A172 (cell line): ENCODE results near the gene KIF16B. TPM values are rescaled to one million over a fixed set of nuclear protein-coding genes. Genes with fewer than 3 reads are reported as not detected.

Source experiments
- DNase-seq: peaks from one replicate; pipeline ENCODE4 v3.0.0-alpha.2; 2015; ENCODE audit warnings: low spot score
- total RNA-seq: library from RNA; depleted of rRNA; stranded (reverse); fragments of >200 nt; shearing (Covaris generic); gene quantifications from 2 replicates; pipeline ENCODE4 v1.2.3, GENCODE V29; 2014

The KIF16B gene
- total RNA-seq, 1 experiment from 2014 or later, result 11.2 TPM

- DNase-seq, result no peak
Observed at GRCh38 chr20:16432466-16433292, 140.6 kb downstream of the KIF16B start.

DNA sequence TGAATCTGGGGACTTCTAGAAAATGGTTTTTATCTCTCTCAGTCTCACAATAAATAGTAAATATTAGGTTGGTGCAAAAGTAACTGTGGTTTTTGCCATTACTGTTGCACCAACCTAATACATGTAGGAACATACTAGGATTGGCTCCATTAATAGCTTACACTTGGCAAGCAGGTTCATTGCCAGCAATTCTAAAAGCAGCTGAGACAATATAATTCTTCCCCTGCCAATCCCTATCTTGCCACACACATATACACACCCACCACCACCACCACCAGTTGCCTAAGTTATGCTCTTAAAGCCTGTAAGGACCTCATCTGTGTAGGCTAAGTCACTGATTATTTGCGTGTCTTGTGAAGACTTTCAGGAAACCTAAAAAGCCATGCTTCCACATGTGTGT is 145.1 kb downstream of the KIF16B start:
- no peak for DNase-seq

- DNase-seq, result no peak
Observed at GRCh38 chr20:16427571-16427970, 145.7 kb downstream of the KIF16B start.

DNA sequence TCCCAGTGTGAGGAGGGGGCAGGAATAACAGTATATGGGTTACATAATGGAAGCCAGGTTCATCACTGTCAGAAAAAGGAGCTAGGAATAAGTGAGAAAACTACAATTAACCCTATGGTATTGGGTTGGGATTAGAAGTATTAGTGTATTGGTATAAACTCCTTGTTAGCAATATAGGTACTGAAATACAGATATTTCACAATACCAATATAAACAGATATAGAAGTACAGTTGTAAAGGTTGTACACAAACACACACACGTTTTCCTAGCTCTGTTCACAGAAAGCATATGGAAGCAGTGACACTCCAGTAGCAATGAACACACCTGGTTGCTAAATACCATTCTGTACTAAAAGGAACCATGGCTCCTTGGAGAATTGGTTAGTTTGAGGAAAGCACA is 148.5 kb downstream of the KIF16B start:
- DNase-seq, result no peak

DNA sequence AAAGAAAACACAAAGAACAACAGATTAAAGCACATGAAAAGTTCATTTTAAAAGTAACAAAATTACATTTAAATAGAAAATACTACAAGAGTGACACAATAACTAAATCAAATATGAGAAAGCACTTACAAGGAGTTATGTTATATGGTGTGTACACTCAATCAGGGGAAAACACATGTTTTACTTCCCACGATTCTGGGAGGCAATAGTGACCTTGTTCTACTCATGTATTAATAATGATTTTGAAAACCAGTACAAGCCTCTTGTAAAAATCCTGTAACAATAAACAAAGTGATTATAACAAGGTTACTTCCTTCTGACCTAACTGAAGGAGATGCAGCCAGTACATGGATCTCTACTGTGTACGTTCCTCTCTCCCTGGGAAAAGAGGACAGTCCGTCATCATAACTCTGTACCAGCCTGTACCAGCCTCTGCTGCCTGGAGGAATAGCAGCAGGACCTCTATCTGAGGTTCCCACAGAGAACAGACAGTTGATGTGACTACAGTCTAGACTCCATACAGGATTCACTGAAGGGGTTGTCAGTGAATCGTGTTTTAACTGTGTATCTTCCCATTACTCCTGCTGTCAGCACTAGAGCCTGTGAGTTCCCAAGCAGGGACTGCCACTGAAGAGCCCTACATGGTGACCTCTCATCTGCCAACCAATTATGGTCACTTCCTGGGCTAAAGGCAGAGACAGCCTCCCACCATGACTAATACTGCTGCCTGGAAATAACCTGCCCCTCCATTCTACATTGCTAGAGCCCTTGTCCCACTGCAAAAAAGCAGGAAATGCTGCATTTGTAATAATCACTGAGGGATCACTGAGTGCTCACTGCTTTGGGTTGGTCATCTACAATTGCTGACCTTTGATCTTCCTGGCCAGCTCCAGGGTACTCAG is 149.7 kb downstream of the KIF16B start:
- peak; percentile 12 for DNase-seq

GRCh38 chr20:16419138-16419715 is 154.0 kb downstream of the KIF16B start:
- DNase-seq, result no peak

DNA sequence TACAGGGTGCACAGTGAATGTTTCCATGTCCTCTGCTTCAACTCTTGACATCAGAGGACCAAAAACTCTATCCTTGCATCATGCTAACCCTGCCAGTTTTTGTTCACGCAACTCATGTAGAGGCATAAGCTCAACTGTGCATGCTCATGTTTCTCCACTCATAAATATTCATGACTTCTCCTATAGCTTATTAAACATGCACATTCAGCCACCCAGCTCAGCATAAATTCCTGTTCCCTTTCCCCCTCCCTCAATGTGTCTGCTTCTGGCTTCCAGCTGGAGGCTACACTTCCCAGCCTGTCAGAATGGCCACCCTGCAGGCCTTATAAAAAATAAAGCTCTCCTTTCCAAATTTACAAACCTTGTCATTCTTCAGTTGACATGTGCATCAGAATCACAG is 154.6 kb downstream of the KIF16B start:
- DNase-seq, result no peak

- DNase-seq, result no peak
Observed at GRCh38 chr20:16417001-16417400, 156.2 kb downstream of the KIF16B start.

GRCh38 chr20:16415071-16416053 is 157.9 kb downstream of the KIF16B start:
- no peak for DNase-seq

DNA sequence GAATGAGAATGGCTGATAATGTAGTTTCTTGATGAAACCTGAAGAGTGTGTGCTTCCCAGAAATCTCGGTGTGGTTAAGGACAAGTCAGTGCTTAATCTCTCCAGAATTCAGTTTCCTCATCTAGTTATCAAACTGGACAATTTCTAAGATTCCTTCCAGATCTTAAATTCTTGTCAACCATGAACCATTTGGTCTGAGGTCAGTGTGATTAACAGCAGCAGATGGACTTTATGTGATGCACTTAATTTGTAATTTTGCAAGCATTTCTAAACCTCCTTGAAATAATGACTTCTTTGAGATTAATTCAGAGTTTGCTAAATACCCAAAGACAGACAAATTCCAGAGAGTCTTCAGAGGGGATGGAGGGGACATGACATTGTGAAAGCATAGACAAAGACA is 160.3 kb downstream of the KIF16B start:
- no peak for DNase-seq

- no peak for DNase-seq
Observed at GRCh38 chr20:16411361-16411760, 161.9 kb downstream of the KIF16B start.

DNA sequence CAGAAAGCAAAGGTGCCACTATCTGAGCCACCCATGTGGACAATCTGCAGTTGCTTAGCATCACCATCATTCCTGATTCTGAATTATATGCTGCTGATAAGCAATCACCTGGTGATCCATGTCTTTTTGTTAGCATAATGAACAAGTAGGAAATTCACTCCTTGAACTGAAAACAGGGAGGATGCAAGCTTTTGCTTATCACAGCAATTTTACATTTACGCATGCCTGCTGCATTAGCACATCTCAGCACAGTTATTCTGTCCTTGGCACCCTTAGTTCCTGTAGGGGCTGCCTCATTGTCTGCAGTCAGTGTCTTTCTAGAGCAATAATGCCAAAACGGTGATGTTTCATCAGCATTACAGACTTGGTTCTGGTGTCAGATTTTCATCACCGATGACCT is 162.6 kb downstream of the KIF16B start:
- no peak for DNase-seq

DNA sequence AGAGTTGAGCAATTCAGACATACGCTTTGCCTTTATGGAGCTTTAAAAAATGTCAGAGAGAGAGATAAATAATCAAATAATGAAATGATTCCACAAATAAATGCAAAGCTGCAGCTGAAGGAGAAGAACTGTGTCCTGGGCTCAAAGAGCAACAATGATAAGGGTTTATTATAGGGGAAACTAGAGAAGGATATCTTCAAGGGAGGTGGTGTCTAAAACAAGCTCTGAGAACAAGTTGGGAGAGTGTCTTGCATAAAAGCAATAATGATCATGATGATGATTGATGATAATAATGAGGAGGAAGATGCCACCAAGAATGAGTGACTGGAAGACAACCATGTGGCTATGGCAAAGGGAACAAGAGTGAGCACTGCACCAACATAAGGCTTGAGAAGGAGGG is 164.3 kb downstream of the KIF16B start:
- no peak for DNase-seq

- DNase-seq, result peak; percentile 26
Observed at GRCh38 chr20:16407251-16408067, 165.8 kb downstream of the KIF16B start.

DNA sequence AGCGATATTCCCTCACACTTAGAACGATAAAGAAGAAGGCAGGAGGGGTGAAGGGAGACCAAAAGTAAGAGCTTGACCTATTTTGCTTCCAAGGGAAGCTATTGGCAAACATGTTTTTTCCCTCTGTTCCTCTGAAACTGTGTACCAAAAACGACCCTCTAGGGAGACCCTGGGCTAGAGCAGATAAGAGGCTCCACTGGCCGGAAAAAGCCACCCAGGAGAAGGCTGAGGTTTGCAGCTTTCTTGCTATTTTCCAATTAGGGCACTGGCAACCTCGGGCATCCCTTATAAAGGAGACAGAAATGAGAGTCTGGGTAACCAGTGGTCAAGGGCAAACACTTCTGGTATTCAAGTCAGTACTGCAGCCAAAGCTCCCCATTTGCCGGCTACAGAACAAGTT is 168.0 kb downstream of the KIF16B start:
- no peak for DNase-seq

DNA sequence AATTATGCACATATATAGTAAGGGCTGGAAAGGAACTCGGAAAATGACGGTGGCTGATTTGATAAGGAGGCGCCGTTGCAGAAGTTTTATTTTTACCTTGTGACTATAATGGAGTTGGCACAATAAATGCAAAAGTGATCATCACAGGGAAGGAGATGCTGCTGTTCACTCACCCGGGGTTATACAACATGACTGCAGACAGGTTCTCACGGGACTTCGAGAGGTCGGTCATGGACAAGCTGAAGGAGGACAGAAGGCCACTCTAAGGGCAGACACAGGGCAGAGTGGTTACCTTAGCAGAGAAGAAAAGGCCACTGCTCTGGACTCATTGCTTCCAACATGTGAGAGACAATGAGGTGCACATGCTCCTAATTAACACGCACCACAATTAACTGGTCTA is 168.6 kb downstream of the KIF16B start:
- no peak for DNase-seq

- no peak for DNase-seq
Observed at GRCh38 chr20:16404171-16404570, 169.1 kb downstream of the KIF16B start.

GRCh38 chr20:16400234-16400633 is 173.0 kb downstream of the KIF16B start:
- DNase-seq, result no peak

- no peak for DNase-seq
Observed at GRCh38 chr20:16399801-16400200, 173.4 kb downstream of the KIF16B start.

- no peak for DNase-seq
Observed at GRCh38 chr20:16397086-16397485, 176.2 kb downstream of the KIF16B start.
